K562 (cell line): ENCODE measurements around the gene PPP1R9B. TPM values are rescaled to one million over a fixed set of nuclear protein-coding genes. Genes with fewer than 3 reads are reported as not detected.

Experiments used
- ATAC-seq: fragments of 200-7000 bp; cut with Tn5 transposase; 3 replicates; pipeline ENCODE4 v1.9.1; 2020; ENCODE audit warnings: moderate library complexity
- BruUV-seq: library from RNA; stranded (reverse); fragments of 400-500 nt; replicated peaks from 2 replicates; lab custom pipeline; 2021; lab: Mats Ljungman, UMichigan
- CTCF ChIA-PET: fragments of 300-600 bp; formaldehyde crosslinking; extraction: SDS; loops from one replicate; lab custom pipeline; 2021; ENCODE audit warnings: low intra/inter-chr PET ratio; lab: Yijun Ruan, JAX
- POLR2A ChIA-PET: fragments of 300-600, 350-650 bp; sonication (Branson Sonifier 250); formaldehyde crosslinking; extraction: SDS; loops from one replicate; lab custom pipeline; 2021; ENCODE audit warnings: antibody characterized with exemption, inconsistent platforms; lab: Yijun Ruan, JAX
- DNase-seq, 4 experiments: peaks; one replicate each; pipeline versions ENCODE4 v3.0.0 to v3.0.0-alpha.2; 2011 to 2018; ENCODE audit warnings: low spot score in 3 of 4, mixed read lengths in 3 of 4; ENCODE audit errors: extremely low read depth in 1 of 4
- FAIRE-seq: peaks from 2 replicates; lab custom pipeline; 2011; peaks lifted over from hg19 to GRCh38; lab: Jason Lieb, UNC
- H2AFZ ChIP-seq: 2 replicates; pipeline ENCODE4 v1.6.0; 2011; ENCODE audit warnings: low read depth, low read length, control low read depth, inconsistent platforms
- H3K27ac ChIP-seq: fragments of 200-600 bp; 3 replicates; pipeline ENCODE4 v1.8.0; 2011; ENCODE audit warnings: low read depth, mild to moderate bottlenecking, control low read depth, inconsistent platforms, low read length, moderate library complexity, mixed read lengths; ENCODE audit errors: extremely low read depth
- H3K27me3 ChIP-seq, 2 experiments: fragments of 300-600 bp in 1 of 2; 2 replicates in 1 of 2; 3 replicates in 1 of 2; pipeline versions ENCODE4 v1.6.0 to v1.8.0; 2011; ENCODE audit warnings: inconsistent platforms in 2 of 2, low read length in 2 of 2, mild to moderate bottlenecking in 1 of 2, mixed read lengths in 1 of 2, moderate library complexity in 1 of 2; ENCODE audit not compliant: control insufficient read depth in 2 of 2, insufficient read depth in 2 of 2
- H3K36me3 ChIP-seq: fragments of 300-600 bp; 3 replicates; pipeline ENCODE4 v1.8.0; 2011; ENCODE audit warnings: mild to moderate bottlenecking, low read length, inconsistent platforms; ENCODE audit not compliant: control insufficient read depth, insufficient read depth
- H3K4me1 ChIP-seq, 2 experiments: fragments of 200-600 bp in 1 of 2; replicated peaks in 1 of 2; 2 replicates in 1 of 2; 3 replicates in 1 of 2; pipeline versions ENCODE4 v1.5.1 to v1.8.0; 2011; ENCODE audit warnings: inconsistent platforms in 2 of 2, low read length in 2 of 2, mild to moderate bottlenecking in 1 of 2, mixed read lengths in 1 of 2, moderate library complexity in 1 of 2; ENCODE audit not compliant: control insufficient read depth in 2 of 2, insufficient read depth in 2 of 2
- H3K4me2 ChIP-seq: 2 replicates; pipeline ENCODE4 v1.6.1; 2011; ENCODE audit warnings: low read length, control low read depth, inconsistent platforms, mixed read lengths; ENCODE audit not compliant: insufficient read depth
- H3K4me3 ChIP-seq: fragments of 200-600 bp; sonication (generic), shearing (Covaris generic); 2 replicates; pipeline ENCODE4 v1.5.1; 2016; ENCODE audit warnings: control low read depth, inconsistent platforms
- H3K79me2 ChIP-seq: fragments of 200-600 bp; 3 replicates; pipeline ENCODE4 v1.8.0; 2011; ENCODE audit warnings: low read length, inconsistent platforms; ENCODE audit not compliant: control insufficient read depth, insufficient read depth
- H3K9ac ChIP-seq, 2 experiments: 2 replicates each; pipeline versions ENCODE4 v1.6.0 to v1.6.1; 2011; ENCODE audit warnings: low read depth in 2 of 2, low read length in 2 of 2, control low read depth in 1 of 2, inconsistent platforms in 1 of 2, mild to moderate bottlenecking in 1 of 2, mixed read lengths in 1 of 2; ENCODE audit not compliant: insufficient read depth in 1 of 2
- H3K9me1 ChIP-seq: one replicate; pipeline ENCODE4 v1.6.0; 2011; ENCODE audit warnings: inconsistent platforms, mild to moderate bottlenecking, low read length, moderate library complexity; ENCODE audit not compliant: control insufficient read depth, insufficient read depth
- H3K9me3 ChIP-seq: replicated peaks from 2 replicates; pipeline ENCODE4 v1.5.1; 2011; ENCODE audit warnings: low read depth, low read length, inconsistent platforms; ENCODE audit not compliant: control insufficient read depth, insufficient read depth
- H4K20me1 ChIP-seq: replicated peaks from 2 replicates; pipeline ENCODE4 v1.6.1; 2011; ENCODE audit warnings: low read length, inconsistent platforms, mixed read lengths; ENCODE audit not compliant: control insufficient read depth, insufficient read depth
- CEBPB ChIP-seq: fragments of 450-650 bp; IDR thresholded peaks from 2 replicates; pipeline ENCODE4 v1.6.1; 2016; ENCODE audit warnings: missing genetic modification characterization, missing compliant biosample characterization
- ZNF668 ChIP-seq: fragments of 250-450 bp; sonication (Bioruptor Pico); IDR thresholded peaks from 2 replicates; pipeline ENCODE4 v1.8.0; 2022; ENCODE audit warnings: mild to moderate bottlenecking, inconsistent platforms
- WGBS: fragments of 100-300 bp; shearing (Covaris generic); methylation state at CpG from one replicate; pipeline ENCODE4 v1.1.6; 2016; ENCODE audit warnings: low coverage, mixed read lengths; ENCODE audit not compliant: insufficient coverage; ENCODE audit errors: missing lambda C conversion rate; 5-methylcytosine and 5-hydroxymethylcytosine counted together
- in situ Hi-C: fragments of 300-500 bp; cut with MboI; formaldehyde crosslinking; loops from 4 replicates; pipeline ENCODE4 v1.15.0; 2018; ENCODE audit warnings: inconsistent platforms, mixed read lengths
- intact Hi-C: fragments of 100-400 bp; cut with micrococcal nuclease; formaldehyde crosslinking; loops from 2 replicates; pipeline ENCODE4 v1.14.2; 2022
- polyA plus RNA-seq, 8 experiments: library from polyadenylated mRNA; depleted of rRNA in 4 of 8; stranded (reverse) in 5 of 8; unstranded in 3 of 8; fragments of >200 nt; fragmentation: Nextera tagmentation in 2 of 8; fragmentation: Illumina TruSeq in 1 of 8; extraction: Ambion mirVana in 2 of 8; extraction: Trizol in 1 of 8; gene quantifications; 2 replicates each; pipeline versions ENCODE4 v1.2.1 to v1.2.3, GENCODE V29; 2011 to 2014; ENCODE audit warnings: inconsistent platforms in 1 of 8, missing spikeins in 1 of 8
- total RNA-seq, 7 experiments: library from RNA; depleted of rRNA in 6 of 7; stranded (reverse); fragments of >200 nt in 6 of 7; fragmentation: Illumina TruSeq in 2 of 7; extraction: Trizol in 2 of 7; gene quantifications; 2 replicates each; pipeline versions ENCODE4 v1.2.1 to v1.2.3, GENCODE V29; 2011 to 2021; ENCODE audit warnings: low replicate concordance in 1 of 7
- TF ChIP-seq, protein P1 (sequence below), 3 experiments: fragments of 200-800 bp in 1 of 3; fragments of 250-450 bp in 1 of 3; fragments of 450-650 bp in 1 of 3; sonication (Bioruptor Pico) in 1 of 3; sonication (Bioruptor generic) in 1 of 3; formaldehyde crosslinking in 1 of 3; IDR thresholded peaks; 2 replicates each; pipeline versions ENCODE4 v1.6.1 to v1.8.0; 2016 to 2022; ENCODE audit warnings: mild to moderate bottlenecking in 2 of 3, missing genetic modification characterization in 2 of 3, missing compliant biosample characterization in 1 of 3, moderate library complexity in 1 of 3

The PPP1R9B gene
- total and polyA plus RNA-seq, 9 of the 15 experiments (the other 6 are each of a cell fraction or from before 2014, with no cell fraction given): 0.10 to 63.5 (median 24.7) TPM

GRCh38 chr17:50181591-50182560 is 31.4 kb upstream of the PPP1R9B start:
- in situ Hi-C loops (no loop called here), intact Hi-C loops (no loop called here)
- H3K4me3 ChIP-seq: no peak overlapping the region
- DNase-seq (no peak), ATAC-seq (no peak), FAIRE-seq (no peak)
- CTCF ChIA-PET: no interaction called here
- H3K4me1 ChIP-seq: peaks cover 8 to 33% of the 10 kb centered on the region in 2 experiments; a peak in 4 of 5 replicates
- H3K9me1 ChIP-seq: no peaks in the 10 kb centered on the region
- H3K4me2 ChIP-seq: no peak overlapping the region
- H3K27me3 ChIP-seq: peaks cover 38 to 59% of the 10 kb centered on the region in 2 experiments
- H3K79me2 ChIP-seq: no peaks in the 10 kb centered on the region
- no peaks in the 10 kb centered on the region; the same call in 1 of the 2 replicates for H4K20me1 ChIP-seq
- WGBS: 11% methylated on average over 11 of the region's 12 CpGs
- TF ChIP-seq, protein P1, sequence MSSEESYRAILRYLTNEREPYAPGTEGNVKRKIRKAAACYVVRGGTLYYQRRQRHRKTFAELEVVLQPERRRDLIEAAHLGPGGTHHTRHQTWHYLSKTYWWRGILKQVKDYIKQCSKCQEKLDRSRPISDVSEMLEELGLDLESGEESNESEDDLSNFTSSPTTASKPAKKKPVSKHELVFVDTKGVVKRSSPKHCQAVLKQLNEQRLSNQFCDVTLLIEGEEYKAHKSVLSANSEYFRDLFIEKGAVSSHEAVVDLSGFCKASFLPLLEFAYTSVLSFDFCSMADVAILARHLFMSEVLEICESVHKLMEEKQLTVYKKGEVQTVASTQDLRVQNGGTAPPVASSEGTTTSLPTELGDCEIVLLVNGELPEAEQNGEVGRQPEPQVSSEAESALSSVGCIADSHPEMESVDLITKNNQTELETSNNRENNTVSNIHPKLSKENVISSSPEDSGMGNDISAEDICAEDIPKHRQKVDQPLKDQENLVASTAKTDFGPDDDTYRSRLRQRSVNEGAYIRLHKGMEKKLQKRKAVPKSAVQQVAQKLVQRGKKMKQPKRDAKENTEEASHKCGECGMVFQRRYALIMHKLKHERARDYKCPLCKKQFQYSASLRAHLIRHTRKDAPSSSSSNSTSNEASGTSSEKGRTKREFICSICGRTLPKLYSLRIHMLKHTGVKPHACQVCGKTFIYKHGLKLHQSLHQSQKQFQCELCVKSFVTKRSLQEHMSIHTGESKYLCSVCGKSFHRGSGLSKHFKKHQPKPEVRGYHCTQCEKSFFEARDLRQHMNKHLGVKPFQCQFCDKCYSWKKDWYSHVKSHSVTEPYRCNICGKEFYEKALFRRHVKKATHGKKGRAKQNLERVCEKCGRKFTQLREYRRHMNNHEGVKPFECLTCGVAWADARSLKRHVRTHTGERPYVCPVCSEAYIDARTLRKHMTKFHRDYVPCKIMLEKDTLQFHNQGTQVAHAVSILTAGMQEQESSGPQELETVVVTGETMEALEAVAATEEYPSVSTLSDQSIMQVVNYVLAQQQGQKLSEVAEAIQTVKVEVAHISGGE (CRISPR knock-in tag; IDR thresholded peaks at IDR 0.05): no peak
- TF ChIP-seq CEBPB (tag) (peak; percentile 22; the same call in 1 of the 2 replicates), ZNF668 (CRISPR knock-in tag) (no peak)
- POLR2A ChIA-PET: interaction anchor here (1.0 kb wide), 1 partner anchor 110 kb away, joined by 3 read pairs; no protein-coding TSS in a partner anchor
- no peak overlapping the region; a peak in 1 of 4 replicates for H3K9ac ChIP-seq
- no TSS peak for BruUV-seq
- no peaks in the 10 kb centered on the region for H3K36me3 ChIP-seq
- no peak overlapping the region for H2AFZ ChIP-seq
- H3K9me3 ChIP-seq: no peaks in the 10 kb centered on the region
- H3K27ac ChIP-seq: no peak overlapping the region
